Fibroblast of lung (primary cell): Measurements from ENCODE around the gene RBM45. TPM values are rescaled to one million over a fixed set of nuclear protein-coding genes. Genes with fewer than 3 reads are reported as not detected.
A peak's percentile ranks its signal among the peaks of the same experiment; 100 is the strongest.

Experiments
- DNase-seq, 2 donors: peaks; one replicate each; pipeline versions ENCODE4 v3.0.0 to v3.0.0-alpha.2; 2010; ENCODE audit warnings: low read depth in 2 of 2
- H2AFZ ChIP-seq: 2 replicates; pipeline ENCODE4 v1.5.1; 2012; ENCODE audit warnings: low read length, control low read depth, inconsistent platforms
- H3K27ac ChIP-seq: 2 replicates; pipeline ENCODE4 v1.5.1; 2011; ENCODE audit warnings: low read length, control low read depth; ENCODE audit not compliant: insufficient read depth
- H3K27me3 ChIP-seq: 2 replicates; pipeline ENCODE4 v1.5.1; 2011; ENCODE audit warnings: mild to moderate bottlenecking, low read length; ENCODE audit not compliant: control insufficient read depth, insufficient read depth
- H3K36me3 ChIP-seq: 2 replicates; pipeline ENCODE4 v1.5.1; 2011; ENCODE audit warnings: low read length; ENCODE audit not compliant: control insufficient read depth, insufficient read depth
- H3K4me1 ChIP-seq: 2 replicates; pipeline ENCODE4 v1.5.1; 2011; ENCODE audit warnings: low read length; ENCODE audit not compliant: control insufficient read depth, insufficient read depth; ENCODE audit errors: extremely low read depth
- H3K4me2 ChIP-seq: 2 replicates; pipeline ENCODE4 v1.5.1; 2011; ENCODE audit warnings: low read length, control low read depth; ENCODE audit not compliant: insufficient read depth; ENCODE audit errors: extremely low read depth
- H3K4me3 ChIP-seq, 4 experiments: fragments of 200-600 bp in 1 of 4; sonication (generic) in 1 of 4; replicated peaks in 1 of 4; 2 replicates each; pipeline ENCODE4 v1.5.1; 2011 to 2016; ENCODE audit warnings: low read length in 4 of 4, low read depth in 3 of 4, mild to moderate bottlenecking in 3 of 4, control low read depth in 2 of 4, inconsistent platforms in 1 of 4, mixed read lengths in 1 of 4; ENCODE audit not compliant: insufficient read depth in 1 of 4; ENCODE audit errors: control extremely low read depth in 1 of 4
- H3K79me2 ChIP-seq: 2 replicates; pipeline ENCODE4 v1.5.1; 2012; ENCODE audit warnings: mild to moderate bottlenecking, low read length, inconsistent platforms; ENCODE audit not compliant: control insufficient read depth, insufficient read depth
- H3K9ac ChIP-seq: 2 replicates; pipeline ENCODE4 v1.5.1; 2011; ENCODE audit warnings: mild to moderate bottlenecking, low read length, control low read depth; ENCODE audit not compliant: insufficient read depth
- H3K9me3 ChIP-seq: 2 replicates; pipeline ENCODE4 v1.5.1; 2012; ENCODE audit warnings: low read depth, low read length; ENCODE audit not compliant: control insufficient read depth, insufficient read depth
- H4K20me1 ChIP-seq: 2 replicates; pipeline ENCODE4 v1.5.1; 2011; ENCODE audit warnings: low read length; ENCODE audit not compliant: control insufficient read depth, insufficient read depth; ENCODE audit errors: extremely low read depth
- EZH2 ChIP-seq: IDR thresholded peaks from 2 replicates; pipeline ENCODE4 v1.5.1; 2012; ENCODE audit warnings: low read length, control low read depth, mild to moderate bottlenecking; ENCODE audit errors: missing control alignments
- polyA plus RNA-seq, 2 donors: library from polyadenylated mRNA; depleted of rRNA in 1 of 2; stranded (reverse) in 1 of 2; unstranded in 1 of 2; fragments of >200 nt; gene quantifications; 2 replicates each; pipeline ENCODE4 v1.2.1, GENCODE V29; 2011 to 2012; ENCODE audit warnings: missing spikeins in 1 of 2
- total RNA-seq: library from RNA; depleted of rRNA; stranded (reverse); fragments of >200 nt; gene quantifications from 2 replicates; pipeline ENCODE4 v1.2.1, GENCODE V29; 2014
- TF ChIP-seq, protein P1 (sequence below), 2 donors: IDR thresholded peaks in 1 of 2; conservative IDR thresholded peaks in 1 of 2; 1 replicate in 1 of 2; 2 replicates in 1 of 2; pipeline ENCODE4 v1.5.1; 2011 to 2012; ENCODE audit warnings: low read length in 2 of 2, control low read depth in 1 of 2, inconsistent platforms in 1 of 2, low read depth in 1 of 2, mild to moderate bottlenecking in 1 of 2

Gene RBM45
- total and polyA plus RNA-seq, 2 donors (not counting 1 experiment from before 2014, with no cell fraction given) = 22.8 to 23.5 TPM

DNA sequence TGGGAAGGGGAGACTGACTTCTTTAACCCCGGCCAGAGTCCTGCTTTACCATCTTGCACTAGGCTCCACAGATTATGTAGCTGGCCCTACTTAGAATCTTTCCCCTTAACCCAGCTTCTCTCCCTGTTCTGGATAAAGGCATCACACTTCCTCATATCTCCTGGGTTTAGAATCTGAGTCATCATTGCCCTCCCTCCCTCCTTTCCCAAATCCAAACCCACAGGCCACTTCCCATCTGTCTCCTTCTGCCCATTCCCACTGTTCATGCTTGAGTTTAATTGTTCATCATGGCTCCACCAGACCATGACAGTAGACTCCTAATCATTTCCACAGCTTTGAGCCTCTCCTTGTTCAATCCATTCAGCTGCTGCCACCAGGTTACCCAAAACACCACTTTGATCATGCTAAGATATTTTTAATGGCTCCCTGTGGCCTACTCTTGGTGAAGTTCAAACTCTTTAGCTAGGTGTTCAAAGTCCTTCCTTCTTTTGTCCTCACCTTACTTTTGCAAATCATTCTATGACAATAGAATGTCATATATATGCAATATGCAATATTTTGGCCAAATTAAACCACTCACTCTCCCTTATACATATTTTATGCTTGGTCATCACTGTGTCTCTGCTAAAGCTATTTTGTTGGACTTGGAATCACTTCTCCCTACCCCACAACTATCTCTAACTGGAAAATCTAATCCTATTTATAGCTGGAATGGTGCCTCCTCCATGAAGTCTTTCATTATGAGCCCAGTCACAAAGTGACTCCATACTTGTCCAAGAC lies 45.2 kb upstream of the RBM45 start:
- no peaks in the 10 kb centered on the region for H3K9me3 ChIP-seq
- no peaks in the 10 kb centered on the region for H3K4me1 ChIP-seq
- no peak overlapping the region for H3K4me2 ChIP-seq
- H3K27ac ChIP-seq = no peak overlapping the region
- peak in 1 of 2 donors; percentile 54 for DNase-seq
- no peaks in the 10 kb centered on the region for H3K79me2 ChIP-seq
- H3K9ac ChIP-seq = no peak overlapping the region
- TF ChIP-seq EZH2 = no peak
- TF ChIP-seq, protein P1, sequence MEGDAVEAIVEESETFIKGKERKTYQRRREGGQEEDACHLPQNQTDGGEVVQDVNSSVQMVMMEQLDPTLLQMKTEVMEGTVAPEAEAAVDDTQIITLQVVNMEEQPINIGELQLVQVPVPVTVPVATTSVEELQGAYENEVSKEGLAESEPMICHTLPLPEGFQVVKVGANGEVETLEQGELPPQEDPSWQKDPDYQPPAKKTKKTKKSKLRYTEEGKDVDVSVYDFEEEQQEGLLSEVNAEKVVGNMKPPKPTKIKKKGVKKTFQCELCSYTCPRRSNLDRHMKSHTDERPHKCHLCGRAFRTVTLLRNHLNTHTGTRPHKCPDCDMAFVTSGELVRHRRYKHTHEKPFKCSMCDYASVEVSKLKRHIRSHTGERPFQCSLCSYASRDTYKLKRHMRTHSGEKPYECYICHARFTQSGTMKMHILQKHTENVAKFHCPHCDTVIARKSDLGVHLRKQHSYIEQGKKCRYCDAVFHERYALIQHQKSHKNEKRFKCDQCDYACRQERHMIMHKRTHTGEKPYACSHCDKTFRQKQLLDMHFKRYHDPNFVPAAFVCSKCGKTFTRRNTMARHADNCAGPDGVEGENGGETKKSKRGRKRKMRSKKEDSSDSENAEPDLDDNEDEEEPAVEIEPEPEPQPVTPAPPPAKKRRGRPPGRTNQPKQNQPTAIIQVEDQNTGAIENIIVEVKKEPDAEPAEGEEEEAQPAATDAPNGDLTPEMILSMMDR (conservative IDR thresholded peaks at IDR 0.05 in 1 of 2, IDR thresholded peaks at IDR 0.05 in 1 of 2; ENCODE audit: low read depth in 1 of 2, low read length in 2 of 2) = no peak
- H3K36me3 ChIP-seq = no peaks in the 10 kb centered on the region
- H3K4me3 ChIP-seq = no peak overlapping the region
- no peaks in the 10 kb centered on the region for H4K20me1 ChIP-seq
- peaks cover 3% of the 10 kb centered on the region for H3K27me3 ChIP-seq
- H2AFZ ChIP-seq = no peak overlapping the region

DNA sequence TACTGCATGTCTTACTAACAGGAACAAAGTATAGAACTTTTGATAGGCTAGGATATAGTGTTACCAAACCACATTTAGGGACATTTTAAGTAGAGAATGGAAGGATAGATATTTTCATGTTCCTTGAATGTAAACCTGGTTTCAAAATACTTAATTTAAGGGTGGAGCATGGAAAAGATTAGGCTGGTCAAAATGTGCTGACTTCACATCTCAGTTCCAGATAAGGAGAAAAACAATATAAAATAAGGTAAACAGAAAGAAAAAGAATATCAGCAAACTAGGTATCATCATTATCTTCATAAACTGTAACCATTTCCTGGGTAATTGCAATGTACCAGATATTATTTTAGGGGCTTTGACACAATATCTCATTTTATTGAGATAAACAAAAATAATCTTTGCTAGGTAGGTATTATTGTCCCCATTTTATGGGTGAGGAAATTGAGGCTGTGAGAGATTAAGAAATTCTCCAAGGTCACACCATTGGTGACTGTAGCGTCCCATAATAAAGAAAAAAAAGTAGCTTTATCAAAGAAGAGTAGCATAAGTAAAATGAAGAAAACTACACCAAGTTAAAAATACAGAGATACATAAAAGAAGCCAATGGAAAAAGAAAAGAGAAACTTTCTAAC lies 43.3 kb upstream of the RBM45 start:
- H3K4me1 ChIP-seq = peaks cover 2% of the 10 kb centered on the region

DNA sequence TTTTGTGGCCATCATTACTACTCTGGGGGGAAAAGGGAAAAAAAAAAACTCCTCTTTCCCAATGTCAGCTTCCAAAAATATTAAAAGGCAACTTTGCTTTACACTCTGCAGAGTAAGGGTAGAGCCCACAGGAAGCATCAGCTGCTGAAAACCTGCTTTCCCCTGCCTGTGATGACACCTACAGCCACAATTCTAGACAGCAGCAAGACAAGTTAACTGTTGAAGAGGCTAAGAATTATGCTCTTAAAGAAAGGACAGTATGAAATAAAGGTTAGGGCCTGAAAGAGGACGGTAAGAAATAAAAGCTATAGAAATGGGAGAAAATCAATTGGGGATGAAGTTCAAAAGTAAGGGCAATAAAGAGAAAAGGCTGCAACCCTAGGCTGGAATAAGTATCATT lies 42.7 kb upstream of the RBM45 start:
- H3K36me3 ChIP-seq = no peaks in the 10 kb centered on the region
- TF ChIP-seq, protein P1 (conservative IDR thresholded peaks at IDR 0.05 in 1 of 2, IDR thresholded peaks at IDR 0.05 in 1 of 2; ENCODE audit: low read depth in 1 of 2, low read length in 2 of 2) = no peak
- no peak for TF ChIP-seq EZH2
- H3K4me3 ChIP-seq = no peak overlapping the region
- H2AFZ ChIP-seq = no peak overlapping the region
- H3K79me2 ChIP-seq = no peaks in the 10 kb centered on the region
- DNase-seq = peak in 1 of 2 donors; percentile 10
- H3K9me3 ChIP-seq = no peaks in the 10 kb centered on the region
- no peak overlapping the region for H3K9ac ChIP-seq
- no peaks in the 10 kb centered on the region for H4K20me1 ChIP-seq
- H3K27me3 ChIP-seq = peaks cover 3% of the 10 kb centered on the region
- H3K27ac ChIP-seq = no peak overlapping the region
- H3K4me1 ChIP-seq = peaks cover 2% of the 10 kb centered on the region
- H3K4me2 ChIP-seq = no peak overlapping the region

More for the DNA sequence above, 43.3 kb upstream of the RBM45 start:
- Histone ChIP-seq H3K9me3 (no peaks in the 10 kb centered on the region), H3K4me3 (no peak overlapping the region), H3K36me3 (no peaks in the 10 kb centered on the region), H3K27ac (no peak overlapping the region), H3K9ac (no peak overlapping the region), H3K79me2 (no peaks in the 10 kb centered on the region), H3K4me2 (no peak overlapping the region), H3K27me3 (peaks cover 3% of the 10 kb centered on the region), H2AFZ (no peak overlapping the region), H4K20me1 (no peaks in the 10 kb centered on the region)
- TF ChIP-seq, protein P1 (conservative IDR thresholded peaks at IDR 0.05 in 1 of 2, IDR thresholded peaks at IDR 0.05 in 1 of 2; ENCODE audit: low read depth in 1 of 2, low read length in 2 of 2) = no peak
- TF ChIP-seq EZH2 = no peak
- no peak for DNase-seq
